Umbilical cord (tissue), 2 donors: ENCODE measurements around the gene CD44. TPM values are rescaled to one million over a fixed set of nuclear protein-coding genes. Genes with fewer than 3 reads are reported as not detected.

Experiments
- DNase-seq: peaks from one replicate; pipeline ENCODE4 v3.0.0-alpha.2; 2015; ENCODE audit warnings: low spot score
- total RNA-seq: library from RNA; depleted of rRNA; stranded (reverse); fragments of >200 nt; gene quantifications from one replicate; pipeline ENCODE4 v1.2.3, GENCODE V29; 2014; ENCODE audit warnings: low replicate concordance; ENCODE audit not compliant: insufficient read depth

The CD44 gene
- total RNA-seq, 1 donor from 2014 or later = 68.4 TPM

- DNase-seq = no peak
Measured at GRCh38 chr11:35237351-35237750, 98.4 kb downstream of the CD44 start.

DNA sequence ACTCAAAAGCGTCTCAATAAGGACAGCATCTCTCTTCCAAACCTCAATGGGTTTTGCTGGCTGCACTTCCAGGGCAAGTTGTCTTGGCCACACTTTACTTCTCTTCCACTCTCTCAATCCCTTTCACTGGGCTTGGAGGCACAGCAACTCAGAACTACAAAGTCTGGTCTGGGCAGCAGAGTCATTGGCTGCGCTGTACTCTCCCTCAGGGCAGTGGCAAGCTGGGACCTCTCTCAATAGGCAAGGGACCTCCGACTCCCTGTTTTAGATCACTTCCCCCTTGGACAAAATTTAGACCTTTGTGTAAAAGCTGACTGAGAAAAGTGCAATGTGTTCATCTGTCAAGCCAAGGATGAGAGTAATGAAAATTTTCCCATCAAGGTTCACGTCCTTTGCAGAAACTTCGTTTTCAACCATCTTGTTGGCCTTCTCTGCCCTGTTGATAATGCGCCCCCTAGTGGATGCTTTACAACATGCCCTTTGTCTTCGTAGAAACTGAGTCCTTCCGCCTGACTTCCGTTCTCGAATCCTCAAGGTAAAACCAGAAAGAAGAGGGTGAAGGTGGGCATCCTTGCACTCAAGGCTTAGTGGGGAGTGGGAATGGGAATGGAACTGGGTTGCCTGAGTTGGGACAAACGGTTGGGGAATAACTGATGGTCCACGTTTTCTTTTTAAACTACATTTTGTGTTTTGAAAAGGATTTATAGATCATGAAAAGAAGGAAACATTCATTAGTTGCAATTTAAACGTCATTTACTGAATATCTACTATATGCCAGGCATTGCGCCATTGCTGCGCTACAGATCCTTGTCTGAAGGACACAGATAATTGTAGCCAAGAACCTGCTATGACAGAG is 99.1 kb downstream of the CD44 start:
- no peak for DNase-seq

DNA sequence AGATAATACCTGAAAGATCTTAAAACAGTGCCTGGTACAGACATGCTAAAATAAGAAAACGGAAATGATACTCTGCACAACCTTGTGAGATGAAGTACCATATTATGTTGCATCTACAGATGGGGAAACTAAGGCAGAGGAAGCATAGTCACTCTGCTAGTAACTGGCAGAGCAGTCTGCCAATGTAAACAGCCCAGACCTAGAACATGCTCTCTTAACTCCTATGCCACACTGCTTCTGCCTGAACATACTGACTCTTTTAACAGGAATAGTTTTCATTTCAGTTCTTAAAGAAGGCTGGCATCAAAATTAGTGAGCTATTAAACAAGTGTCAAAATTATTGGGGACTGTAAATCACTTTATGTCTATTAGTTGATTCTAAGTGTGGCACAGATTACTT is 99.9 kb downstream of the CD44 start:
- no peak for DNase-seq

DNA sequence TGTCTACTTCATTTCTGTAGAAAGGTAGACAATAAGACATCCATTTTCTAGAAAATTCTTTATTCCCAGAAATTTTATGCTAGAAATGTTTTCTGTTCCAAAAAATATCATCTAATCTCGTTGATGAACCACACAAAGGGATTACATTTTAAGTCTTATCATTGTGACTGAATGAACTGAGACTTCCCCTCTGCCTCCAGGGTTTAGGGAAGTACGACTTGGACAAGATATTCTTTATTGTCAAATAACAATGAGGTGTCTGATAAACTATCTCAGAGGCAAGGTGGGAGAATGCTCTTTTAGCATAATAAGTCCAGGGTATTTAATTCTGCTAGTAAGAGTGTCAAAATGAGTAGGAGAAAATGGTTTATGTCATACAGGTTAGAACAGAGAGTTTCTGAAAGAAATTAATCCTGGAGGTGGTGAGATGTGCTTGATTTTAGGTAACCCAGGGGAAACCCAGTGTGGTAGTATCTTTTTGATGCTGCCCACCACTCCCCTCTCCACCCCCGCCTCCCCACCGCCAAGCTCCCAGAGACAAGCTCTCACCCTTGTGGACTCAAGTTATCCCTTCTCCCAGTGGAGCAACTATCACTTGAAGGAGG is 100.6 kb downstream of the CD44 start:
- DNase-seq = no peak

DNA sequence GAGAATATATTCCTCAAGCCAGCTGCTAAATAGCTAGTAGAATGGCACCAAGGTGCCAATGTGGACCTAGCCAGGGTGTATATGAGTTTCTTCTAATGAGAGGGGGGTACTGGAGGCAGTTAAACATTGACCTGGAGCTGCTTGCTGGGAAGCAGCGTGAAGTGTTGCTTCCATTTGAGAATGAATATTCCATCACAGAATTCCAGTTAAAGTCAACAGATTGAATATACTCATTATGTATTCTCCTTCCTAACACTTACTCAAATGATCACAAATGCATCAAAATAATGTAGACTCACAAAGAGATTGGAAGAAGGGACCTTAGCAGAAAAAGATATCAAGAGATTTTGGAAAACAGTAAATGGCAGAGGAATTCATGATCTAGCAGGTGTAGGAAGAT is 102.1 kb downstream of the CD44 start:
- no peak for DNase-seq

GRCh38 chr11:35241531-35241930 is 102.6 kb downstream of the CD44 start:
- no peak for DNase-seq

DNA sequence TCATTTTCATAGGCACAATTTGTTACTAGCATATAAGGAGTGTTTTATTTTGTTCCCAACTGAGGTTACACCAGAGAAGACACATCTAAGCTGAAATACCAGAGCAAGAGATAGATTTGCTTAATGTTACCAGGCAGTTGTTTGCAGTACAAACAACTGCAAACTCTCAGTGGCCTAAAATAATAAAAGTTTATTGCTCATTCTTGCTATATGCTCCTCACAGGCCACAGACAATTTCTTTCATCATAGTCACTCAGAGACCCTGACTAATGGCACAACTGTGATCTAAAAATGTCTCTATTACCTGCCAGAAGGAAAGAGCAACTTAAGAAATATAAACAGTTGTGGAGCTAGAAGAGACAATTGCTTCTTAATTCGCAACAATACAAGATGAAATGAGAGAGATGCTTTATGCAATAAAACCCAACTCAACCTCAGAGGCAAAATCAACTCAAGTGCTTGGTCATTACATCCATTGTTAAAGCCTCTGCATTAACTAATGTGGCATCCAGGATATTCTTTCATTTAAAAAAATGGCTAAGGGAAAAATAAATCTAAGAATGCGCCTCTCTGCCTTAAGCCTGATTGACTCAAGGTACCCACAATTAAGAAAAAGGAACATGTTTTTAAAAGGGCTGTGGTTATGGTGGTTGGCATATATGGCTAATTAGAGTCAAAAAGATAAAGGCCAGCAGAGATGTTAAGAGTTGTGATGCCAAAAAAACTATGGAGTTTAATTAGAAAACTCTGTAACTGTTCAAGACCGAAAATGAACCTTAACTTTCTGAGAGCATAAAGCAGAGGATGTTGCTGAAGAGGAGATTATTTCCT is 103.7 kb downstream of the CD44 start:
- no peak for DNase-seq

DNA sequence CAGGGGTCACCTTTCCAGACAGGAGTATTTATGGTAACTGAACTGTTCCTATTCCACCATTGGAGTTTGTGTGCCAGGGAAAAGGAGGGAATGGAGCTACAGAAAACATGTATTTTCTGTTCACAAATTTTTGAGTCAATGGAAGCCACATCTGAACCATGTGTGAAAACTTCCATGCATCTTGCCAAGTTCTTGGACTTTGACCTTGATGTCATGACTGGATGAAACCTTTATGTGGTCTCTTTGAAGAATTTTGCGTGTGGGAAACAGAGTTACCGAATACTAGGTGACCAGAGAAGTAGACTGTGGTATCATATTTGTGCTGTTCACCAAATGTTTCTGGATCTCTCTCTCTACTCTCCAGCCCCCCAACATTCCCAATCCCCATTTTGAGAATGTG is 104.8 kb downstream of the CD44 start:
- no peak for DNase-seq

DNA sequence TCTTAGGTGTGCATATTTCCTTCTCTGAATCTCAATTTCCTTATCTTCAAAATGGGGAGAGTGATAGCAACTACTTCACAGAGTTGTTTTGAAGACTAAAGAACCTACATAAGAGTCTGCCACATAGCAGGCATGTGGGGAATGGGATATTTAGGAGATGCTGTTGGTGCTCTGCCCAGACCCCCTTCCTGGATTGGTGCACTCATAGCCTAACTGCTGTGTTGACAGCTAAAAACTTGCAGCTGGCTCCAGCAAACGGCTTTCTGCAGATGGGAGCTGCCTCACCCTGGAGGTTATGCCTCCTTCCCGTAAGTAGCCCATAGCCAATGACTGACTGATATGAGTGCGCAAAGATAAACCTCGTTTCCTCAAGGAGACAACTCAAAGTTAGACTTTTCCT is 106.1 kb downstream of the CD44 start:
- DNase-seq = no peak

- no peak for DNase-seq
Measured at GRCh38 chr11:35245786-35246185, 106.8 kb downstream of the CD44 start.

GRCh38 chr11:35246745-35247144 is 107.8 kb downstream of the CD44 start:
- peak; percentile 88 for DNase-seq

GRCh38 chr11:35247428-35247827 is 108.5 kb downstream of the CD44 start:
- DNase-seq = no peak

GRCh38 chr11:35247863-35248262 is 108.9 kb downstream of the CD44 start:
- no peak for DNase-seq

DNA sequence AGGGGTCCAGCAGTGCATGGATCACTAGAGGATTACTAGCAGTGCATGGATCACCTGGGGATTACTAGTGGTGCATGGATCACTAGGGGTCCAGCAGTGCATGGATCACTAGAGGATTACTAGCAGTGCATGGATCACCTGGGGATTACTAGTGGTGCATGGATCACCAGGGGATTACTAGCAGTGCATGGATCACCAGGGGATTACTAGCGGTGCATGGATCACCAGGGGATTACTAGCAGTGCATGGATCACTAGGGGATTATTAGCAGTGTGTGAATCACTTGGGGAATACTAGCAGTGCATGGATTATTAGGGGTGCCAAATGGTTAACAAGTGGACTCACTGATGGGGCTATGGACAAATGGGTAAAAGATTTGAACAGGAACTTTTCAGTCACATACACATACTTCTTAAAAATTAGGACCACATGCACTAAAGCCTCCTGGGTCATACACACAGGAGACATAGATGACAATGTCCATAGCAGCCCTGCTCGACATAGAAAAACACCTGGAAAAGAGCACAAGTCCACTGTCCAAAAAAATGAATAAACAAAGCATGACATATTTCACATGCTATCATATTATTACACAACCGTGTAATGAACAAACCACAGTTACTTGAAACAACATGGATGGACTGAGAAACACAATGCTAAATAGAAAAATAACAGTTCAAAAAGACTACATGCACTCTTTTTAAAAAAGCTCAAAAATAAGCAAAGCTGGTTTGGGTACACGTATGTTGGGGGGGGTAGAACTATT is 109.8 kb downstream of the CD44 start:
- no peak for DNase-seq

- DNase-seq = no peak
Measured at GRCh38 chr11:35250192-35250591, 111.2 kb downstream of the CD44 start.

DNA sequence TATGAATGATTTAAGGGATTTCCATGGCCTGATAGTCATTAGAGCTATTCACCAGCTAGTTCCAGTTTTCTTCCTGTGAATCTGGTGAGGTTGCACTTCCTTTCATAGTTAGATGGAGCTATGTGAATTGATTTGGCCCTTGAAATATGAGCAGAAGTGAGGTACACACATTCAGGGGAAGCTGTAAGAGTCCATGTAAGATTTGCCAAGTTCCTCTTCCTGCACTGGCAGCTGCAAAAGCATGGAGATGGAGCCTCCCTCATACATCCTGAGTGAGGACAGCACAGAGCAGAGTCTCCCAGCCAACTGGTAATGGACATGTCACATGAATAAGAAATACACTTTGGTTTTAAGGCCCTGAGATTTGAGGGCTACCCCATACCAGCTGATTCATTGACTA is 111.7 kb downstream of the CD44 start:
- no peak for DNase-seq

GRCh38 chr11:35253237-35253636 is 114.3 kb downstream of the CD44 start:
- peak; percentile 43 for DNase-seq

DNA sequence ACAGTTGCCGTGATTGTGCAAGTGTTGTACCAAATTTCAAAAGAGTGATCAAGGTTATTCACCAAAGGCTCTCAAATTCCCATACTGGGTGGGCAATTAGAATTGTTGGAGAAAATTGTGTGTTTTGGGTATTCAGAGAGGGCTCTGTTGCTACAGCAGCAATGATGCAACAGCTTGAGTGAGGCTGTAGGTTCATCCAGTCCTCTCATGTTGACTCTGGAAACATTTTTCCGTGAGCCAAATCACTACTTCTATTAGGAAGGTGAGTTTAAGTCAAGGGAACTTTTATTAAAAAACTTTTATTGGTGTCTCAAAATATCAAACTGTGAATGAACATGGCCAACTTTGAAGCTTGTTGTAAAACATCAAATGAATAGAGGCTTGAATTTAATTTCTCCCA is 116.5 kb downstream of the CD44 start:
- DNase-seq = no peak

DNA sequence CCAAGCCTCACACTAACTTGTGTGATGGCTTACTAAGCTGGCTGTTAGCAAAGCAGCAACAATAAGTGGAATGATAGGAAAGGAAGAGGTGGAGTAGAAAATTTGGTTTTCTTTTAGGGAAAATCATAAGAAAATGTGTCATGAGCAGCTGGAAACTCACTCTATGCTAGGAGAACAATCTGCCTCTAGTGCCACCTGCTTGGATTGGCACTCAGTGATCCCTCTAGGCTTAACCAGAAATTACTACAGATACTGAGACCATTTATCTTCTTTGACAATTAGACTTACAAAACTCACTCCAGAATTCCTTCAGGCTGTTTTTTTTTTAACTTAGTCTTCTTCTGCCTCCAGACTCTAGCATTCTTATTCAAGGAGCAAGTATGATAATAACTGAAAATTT is 117.3 kb downstream of the CD44 start:
- no peak for DNase-seq

GRCh38 chr11:35257281-35257680 is 118.3 kb downstream of the CD44 start:
- DNase-seq = no peak

- DNase-seq = no peak
Measured at GRCh38 chr11:35259529-35259928, 120.6 kb downstream of the CD44 start.
